Upper lobe of left lung (tissue), 4 donors: ENCODE data around the gene EIF4G3.

Experiments used
- EP300 ChIP-seq, 4 donors: sonication (generic); formaldehyde crosslinking; IDR thresholded peaks; one replicate each; pipeline ENCODE4 v1.5.1; 2017; ENCODE audit warnings: antibody characterized with exemption in 4 of 4, control low read depth in 2 of 4
- POLR2A ChIP-seq, 4 donors: fragments of 450-650 bp; IDR thresholded peaks; one replicate each; pipeline ENCODE4 v1.5.1; 2016 to 2017; ENCODE audit warnings: antibody characterized with exemption in 4 of 4, mild to moderate bottlenecking in 2 of 4
- POLR2AphosphoS5 ChIP-seq, 2 donors: sonication (generic); formaldehyde crosslinking; IDR thresholded peaks; one replicate each; pipeline ENCODE4 v1.5.1; 2017; ENCODE audit warnings: antibody characterized with exemption in 2 of 2
- TF ChIP-seq, protein P1 (sequence below), 6 experiments: fragments of 450-650 bp in 4 of 6; fragments of 200-600 bp in 2 of 6; sonication (generic) in 2 of 6; IDR thresholded peaks; one replicate each; pipeline ENCODE4 v1.5.1; 2016 to 2019; ENCODE audit warnings: antibody characterized with exemption in 6 of 6

DNA sequence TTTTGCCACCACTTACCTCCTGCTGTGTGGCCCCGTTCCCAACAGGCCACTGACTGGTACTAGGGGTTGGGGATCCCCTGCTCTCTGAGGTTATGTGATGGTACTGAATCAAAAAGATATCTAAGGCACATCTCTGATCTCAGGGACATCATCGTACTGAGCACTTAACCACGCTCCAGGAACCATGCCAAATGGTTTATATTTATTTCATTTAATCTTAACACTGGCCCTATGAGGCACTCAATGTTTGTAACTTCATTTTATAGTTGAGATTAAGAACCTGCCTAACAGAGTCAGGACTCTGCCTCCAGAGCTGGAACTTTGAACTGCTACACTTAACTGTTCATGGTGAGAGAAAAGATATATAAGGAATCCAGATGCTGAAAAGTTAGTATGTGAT lies 291.6 kb downstream of the EIF4G3 start:
- TF ChIP-seq POLR2AphosphoS5 (IDR thresholded peaks at IDR 0.05): no peak
- TF ChIP-seq, protein P1, sequence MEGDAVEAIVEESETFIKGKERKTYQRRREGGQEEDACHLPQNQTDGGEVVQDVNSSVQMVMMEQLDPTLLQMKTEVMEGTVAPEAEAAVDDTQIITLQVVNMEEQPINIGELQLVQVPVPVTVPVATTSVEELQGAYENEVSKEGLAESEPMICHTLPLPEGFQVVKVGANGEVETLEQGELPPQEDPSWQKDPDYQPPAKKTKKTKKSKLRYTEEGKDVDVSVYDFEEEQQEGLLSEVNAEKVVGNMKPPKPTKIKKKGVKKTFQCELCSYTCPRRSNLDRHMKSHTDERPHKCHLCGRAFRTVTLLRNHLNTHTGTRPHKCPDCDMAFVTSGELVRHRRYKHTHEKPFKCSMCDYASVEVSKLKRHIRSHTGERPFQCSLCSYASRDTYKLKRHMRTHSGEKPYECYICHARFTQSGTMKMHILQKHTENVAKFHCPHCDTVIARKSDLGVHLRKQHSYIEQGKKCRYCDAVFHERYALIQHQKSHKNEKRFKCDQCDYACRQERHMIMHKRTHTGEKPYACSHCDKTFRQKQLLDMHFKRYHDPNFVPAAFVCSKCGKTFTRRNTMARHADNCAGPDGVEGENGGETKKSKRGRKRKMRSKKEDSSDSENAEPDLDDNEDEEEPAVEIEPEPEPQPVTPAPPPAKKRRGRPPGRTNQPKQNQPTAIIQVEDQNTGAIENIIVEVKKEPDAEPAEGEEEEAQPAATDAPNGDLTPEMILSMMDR (IDR thresholded peaks at IDR 0.05): no peak
- no peak for TF ChIP-seq EP300 (IDR thresholded peaks at IDR 0.05)
- no peak for TF ChIP-seq POLR2A (IDR thresholded peaks at IDR 0.05)
